ENCODE measurements around the gene ATP8A2. TPM values are rescaled to one million over a fixed set of nuclear protein-coding genes. Genes with fewer than 3 reads are reported as not detected.

ATP8A2 gene
- total and polyA plus RNA-seq, 9 donors, result 0.23 to 0.95 (median 0.35) TPM

DNA sequence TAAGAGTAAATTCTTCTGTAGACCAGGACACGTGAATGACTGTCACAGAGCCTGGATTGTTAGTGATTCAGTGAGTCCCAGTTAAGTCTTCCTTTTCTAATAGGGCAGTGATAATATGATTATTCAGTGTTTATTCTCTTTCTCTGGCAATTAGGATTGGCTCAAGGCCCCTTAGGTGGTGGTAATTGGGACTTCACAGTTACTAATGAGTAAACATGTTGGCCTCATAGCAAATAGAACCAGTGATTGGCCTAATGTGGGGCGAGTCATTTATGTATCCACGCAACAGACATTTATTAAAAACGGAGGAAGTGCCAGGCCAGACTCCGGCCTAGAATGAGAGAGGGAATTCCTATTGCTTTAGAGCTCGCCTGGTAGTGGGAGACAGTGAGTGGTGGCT lies 607.6 kb downstream of the ATP8A2 start:
- Histone ChIP-seq H3K9me3 (no peaks in the 10 kb centered on the region), H3K4me1 (ENCODE audit: insufficient read depth) (no peaks in the 10 kb centered on the region), H3K27me3 (no peaks in the 10 kb centered on the region), H3K4me3 (no peak overlapping the region), H3K27ac (no peak overlapping the region), H3K36me3 (no peaks in the 10 kb centered on the region)
- intact Hi-C loops (cut with DNase I), result no loop called here
- no peak for DNase-seq
- WGBS, 3 donors, result 94 to 96% (median 95%) methylated on average over 6 of the region's 6 CpGs
- TF ChIP-seq POLR2A (IDR thresholded peaks at IDR 0.05), result no peak
- no peak for TF ChIP-seq EP300 (IDR thresholded peaks at IDR 0.05)
- no peak for TF ChIP-seq CTCF (IDR thresholded peaks at IDR 0.05)

DNA sequence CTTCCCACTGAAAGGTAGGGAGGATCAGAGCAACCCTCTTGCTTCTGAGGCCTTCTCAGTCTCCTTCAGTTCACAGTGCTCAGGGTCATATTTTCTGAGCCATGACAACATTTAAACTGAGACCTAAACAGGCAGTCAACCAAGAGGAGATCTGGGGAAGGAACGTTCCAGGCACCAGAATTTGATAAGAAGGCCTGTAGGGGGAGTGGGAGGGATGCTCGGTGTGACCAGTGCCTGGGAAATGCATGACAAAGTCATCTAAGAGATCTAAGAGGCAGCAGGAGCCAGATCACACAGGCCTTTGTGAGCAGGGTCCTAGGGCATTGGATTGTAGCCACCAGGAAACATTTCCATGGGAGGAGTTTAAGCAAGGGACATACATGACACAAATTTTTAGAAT lies 608.5 kb downstream of the ATP8A2 start:
- no peaks in the 10 kb centered on the region for H3K9me3 ChIP-seq
- no peaks in the 10 kb centered on the region for H3K27me3 ChIP-seq
- H3K36me3 ChIP-seq, result no peaks in the 10 kb centered on the region
- TF ChIP-seq CTCF (IDR thresholded peaks at IDR 0.05) (no peak), POLR2A (IDR thresholded peaks at IDR 0.05) (no peak), EP300 (IDR thresholded peaks at IDR 0.05) (no peak)
- no peak for DNase-seq
- no peaks in the 10 kb centered on the region for H3K4me1 ChIP-seq (ENCODE audit: insufficient read depth)
- intact Hi-C loops (cut with DNase I), result no loop called here
- no peak overlapping the region for H3K4me3 ChIP-seq
- whole genome bisulfite sequencing, 3 donors, result 22 to 31% (median 23%) methylated on average over 2 of the region's 2 CpGs
- no peak overlapping the region for H3K27ac ChIP-seq

DNA sequence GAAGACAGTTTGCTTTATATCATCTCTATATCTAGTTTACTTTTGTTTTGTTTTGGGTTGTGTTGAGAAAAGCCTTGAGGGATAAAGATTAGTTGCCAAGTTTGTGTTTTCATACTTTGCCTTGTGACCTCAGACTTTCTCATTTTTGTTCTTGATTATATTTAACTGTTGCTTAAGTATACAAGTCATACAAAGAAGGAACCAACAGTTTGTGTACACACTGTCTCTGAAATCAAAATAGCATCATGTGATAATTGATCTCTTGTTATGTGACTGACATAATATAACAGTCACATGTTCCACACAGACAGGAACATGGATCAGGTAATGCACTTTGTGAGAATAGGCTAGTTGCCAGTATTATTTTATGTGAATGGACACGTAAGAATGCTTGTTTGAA lies 609.3 kb downstream of the ATP8A2 start:
- H3K4me3 ChIP-seq, result no peak overlapping the region
- no peaks in the 10 kb centered on the region for H3K4me1 ChIP-seq (ENCODE audit: insufficient read depth)
- H3K36me3 ChIP-seq, result no peaks in the 10 kb centered on the region
- WGBS, 3 donors, result 20 to 54% (median 32%) methylated on average over 1 of the region's 1 CpG
- TF ChIP-seq POLR2A (IDR thresholded peaks at IDR 0.05) (no peak), EP300 (IDR thresholded peaks at IDR 0.05) (no peak), CTCF (IDR thresholded peaks at IDR 0.05) (no peak)
- DNase-seq, result no peak
- H3K27ac ChIP-seq, result no peak overlapping the region
- intact Hi-C loops (cut with DNase I), result no loop called here
- no peaks in the 10 kb centered on the region for H3K9me3 ChIP-seq
- H3K27me3 ChIP-seq, result no peaks in the 10 kb centered on the region

GRCh38 chr13:25982907-25983306 lies 611.1 kb downstream of the ATP8A2 start:
- no peak overlapping the region for H3K27ac ChIP-seq
- no peaks in the 10 kb centered on the region for H3K27me3 ChIP-seq
- no peak overlapping the region for H3K4me3 ChIP-seq
- no peaks in the 10 kb centered on the region for H3K4me1 ChIP-seq (ENCODE audit: insufficient read depth)
- TF ChIP-seq POLR2A (IDR thresholded peaks at IDR 0.05), result no peak
- no peak for TF ChIP-seq CTCF (IDR thresholded peaks at IDR 0.05)
- no peak for TF ChIP-seq EP300 (IDR thresholded peaks at IDR 0.05)
- DNase-seq, result no peak
- intact Hi-C loops (cut with DNase I), result loop anchor here in 1 of 4 donors (2.0 kb wide), 1 partner anchor 28 kb away; no protein-coding TSS in a partner anchor
- H3K36me3 ChIP-seq, result no peaks in the 10 kb centered on the region
- H3K9me3 ChIP-seq, result no peaks in the 10 kb centered on the region

DNA sequence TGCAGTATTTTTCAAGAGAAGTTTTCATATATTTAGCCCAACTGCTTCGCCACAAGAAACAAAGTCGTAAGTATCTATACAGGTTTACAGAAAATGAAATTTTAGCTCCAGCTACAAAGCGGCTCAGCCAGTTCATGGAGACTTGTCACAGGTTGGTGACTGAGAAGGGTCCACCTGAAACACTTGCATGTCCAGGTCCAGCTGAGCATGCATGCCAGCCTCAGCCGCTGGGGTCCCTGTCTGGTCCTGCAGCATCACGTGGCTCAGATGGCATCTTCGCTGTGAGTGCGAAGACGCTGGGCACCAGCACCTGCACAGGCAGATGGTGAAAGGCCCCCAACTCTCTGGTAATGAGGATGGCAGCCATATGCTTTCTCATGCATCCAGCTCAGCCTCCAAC lies 616.2 kb downstream of the ATP8A2 start:
- DNase-seq, result no peak
- intact Hi-C loops (cut with DNase I), result no loop called here
- no peaks in the 10 kb centered on the region for H3K4me1 ChIP-seq (ENCODE audit: insufficient read depth)
- no peaks in the 10 kb centered on the region for H3K36me3 ChIP-seq
- WGBS, 3 donors, result 97 to 99% (median 97%) methylated on average over 8 of the region's 8 CpGs
- H3K4me3 ChIP-seq, result no peak overlapping the region
- no peaks in the 10 kb centered on the region for H3K9me3 ChIP-seq
- TF ChIP-seq POLR2A (IDR thresholded peaks at IDR 0.05) (no peak), CTCF (IDR thresholded peaks at IDR 0.05) (no peak), EP300 (IDR thresholded peaks at IDR 0.05) (no peak)
- no peak overlapping the region for H3K27ac ChIP-seq
- no peaks in the 10 kb centered on the region for H3K27me3 ChIP-seq
